ENCODE data around the gene P2RY8. TPM values are rescaled to one million over a fixed set of nuclear protein-coding genes. Genes with fewer than 3 reads are reported as not detected.

Gene P2RY8
- total RNA-seq, 2 experiments from 2014 or later, result 139 TPM

DNA sequence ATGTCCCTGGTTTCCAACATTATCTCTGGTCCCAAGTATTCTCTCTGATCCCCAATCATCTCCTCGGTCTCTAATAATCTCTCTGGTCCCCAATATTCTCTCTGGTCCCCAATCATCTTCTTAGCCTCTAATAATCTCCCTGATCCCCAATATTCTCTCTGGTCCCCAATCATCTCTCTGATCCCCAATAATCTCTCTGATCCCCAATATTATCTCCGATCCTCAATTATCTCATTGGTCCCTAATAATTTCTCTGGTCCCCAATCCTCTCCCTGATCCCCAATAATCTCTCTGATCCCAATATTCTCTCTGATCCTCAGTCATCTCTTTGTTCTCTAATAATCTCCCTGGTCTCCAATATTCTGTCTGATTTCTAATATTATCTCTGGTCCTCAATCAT, 16.6 kb downstream of the P2RY8 start:
- H3K27ac ChIP-seq (ENCODE audit: low read depth in 1 of 2, low read length in 2 of 2), result peak overlapping the region in 1 of 2 donors; percentile 14
- H3K36me3 ChIP-seq (ENCODE audit: insufficient read depth, low read length), result peaks cover 33% of the 10 kb centered on the region
- TF ChIP-seq, protein P1, sequence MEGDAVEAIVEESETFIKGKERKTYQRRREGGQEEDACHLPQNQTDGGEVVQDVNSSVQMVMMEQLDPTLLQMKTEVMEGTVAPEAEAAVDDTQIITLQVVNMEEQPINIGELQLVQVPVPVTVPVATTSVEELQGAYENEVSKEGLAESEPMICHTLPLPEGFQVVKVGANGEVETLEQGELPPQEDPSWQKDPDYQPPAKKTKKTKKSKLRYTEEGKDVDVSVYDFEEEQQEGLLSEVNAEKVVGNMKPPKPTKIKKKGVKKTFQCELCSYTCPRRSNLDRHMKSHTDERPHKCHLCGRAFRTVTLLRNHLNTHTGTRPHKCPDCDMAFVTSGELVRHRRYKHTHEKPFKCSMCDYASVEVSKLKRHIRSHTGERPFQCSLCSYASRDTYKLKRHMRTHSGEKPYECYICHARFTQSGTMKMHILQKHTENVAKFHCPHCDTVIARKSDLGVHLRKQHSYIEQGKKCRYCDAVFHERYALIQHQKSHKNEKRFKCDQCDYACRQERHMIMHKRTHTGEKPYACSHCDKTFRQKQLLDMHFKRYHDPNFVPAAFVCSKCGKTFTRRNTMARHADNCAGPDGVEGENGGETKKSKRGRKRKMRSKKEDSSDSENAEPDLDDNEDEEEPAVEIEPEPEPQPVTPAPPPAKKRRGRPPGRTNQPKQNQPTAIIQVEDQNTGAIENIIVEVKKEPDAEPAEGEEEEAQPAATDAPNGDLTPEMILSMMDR (IDR thresholded peaks at IDR 0.05), result no peak
- no peaks in the 10 kb centered on the region for H3K27me3 ChIP-seq (ENCODE audit: control insufficient read depth in 1 of 2, insufficient read depth in 2 of 2, low read length in 2 of 2)
- H3K4me1 ChIP-seq (ENCODE audit: insufficient read depth, low read length), result peaks cover 56% of the 10 kb centered on the region
- peak overlapping the region; percentile 40 for H3K4me3 Mint-ChIP-seq
- no peaks in the 10 kb centered on the region for H3K27me3 Mint-ChIP-seq
- peaks cover 64% of the 10 kb centered on the region for H3K36me3 Mint-ChIP-seq (ENCODE audit: low read depth)
- no peaks in the 10 kb centered on the region for H3K9me3 Mint-ChIP-seq
- CTCF ChIA-PET, result no interaction called here
- H3K4me1 Mint-ChIP-seq (ENCODE audit: low read depth), result peaks cover 60% of the 10 kb centered on the region
- no peaks in the 10 kb centered on the region for H3K9me3 ChIP-seq (ENCODE audit: control insufficient read depth in 1 of 2, insufficient read depth in 1 of 2, low read length in 2 of 2)
- DNase-seq (no peak), ATAC-seq (ENCODE audit: poor library complexity) (no peak)
- peak overlapping the region; percentile 83 for H3K27ac Mint-ChIP-seq
- no peak overlapping the region for H3K4me3 ChIP-seq (ENCODE audit: low read length)
- POLR2A ChIA-PET, result no interaction called here
- intact Hi-C loops (cut with DNase I, micrococcal nuclease), result no loop called here

DNA sequence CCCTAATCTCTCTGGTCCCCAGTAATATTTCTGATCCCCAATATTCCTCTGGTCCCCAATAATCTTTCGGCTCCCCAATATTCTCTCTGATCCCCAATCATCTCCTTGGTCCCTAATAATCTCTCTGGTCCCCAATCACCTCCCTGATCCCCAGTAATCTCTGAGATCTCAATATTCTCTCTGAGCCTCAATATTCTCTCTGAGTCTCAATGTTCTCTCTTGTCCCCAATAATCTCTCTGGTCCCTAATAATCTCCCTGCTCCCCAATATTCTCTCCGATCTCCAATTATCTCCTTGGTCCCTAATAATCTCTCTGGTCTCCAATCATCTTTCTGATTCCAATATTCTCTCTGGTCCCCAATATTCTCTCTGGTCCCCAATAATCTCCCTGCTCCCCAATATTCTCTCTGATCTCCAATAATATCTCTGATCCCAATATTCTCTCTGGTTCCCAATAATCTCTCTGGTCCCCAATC, 17.9 kb downstream of the P2RY8 start:
- TF ChIP-seq, protein P1 (IDR thresholded peaks at IDR 0.05), result no peak
- ChIA-PET POLR2A (no interaction called here), CTCF (no interaction called here)
- DNase-seq (no peak), ATAC-seq (ENCODE audit: poor library complexity) (no peak)
- Histone ChIP-seq H3K27ac (ENCODE audit: low read depth in 1 of 2, low read length in 2 of 2) (peak overlapping the region in 1 of 2 donors; percentile 6), H3K36me3 (ENCODE audit: insufficient read depth, low read length) (peaks cover 25% of the 10 kb centered on the region), H3K27me3 (ENCODE audit: control insufficient read depth in 1 of 2, insufficient read depth in 2 of 2, low read length in 2 of 2) (no peaks in the 10 kb centered on the region), H3K9me3 (ENCODE audit: control insufficient read depth in 1 of 2, insufficient read depth in 1 of 2, low read length in 2 of 2) (no peaks in the 10 kb centered on the region), H3K4me1 (ENCODE audit: insufficient read depth, low read length) (peaks cover 50% of the 10 kb centered on the region), H3K4me3 (ENCODE audit: low read length) (no peak overlapping the region)
- H3K36me3 Mint-ChIP-seq (ENCODE audit: low read depth), result peaks cover 72% of the 10 kb centered on the region
- H3K4me1 Mint-ChIP-seq (ENCODE audit: low read depth), result peaks cover 60% of the 10 kb centered on the region
- no peaks in the 10 kb centered on the region for H3K27me3 Mint-ChIP-seq
- intact Hi-C loops (cut with DNase I, micrococcal nuclease), result no loop called here
- H3K4me3 Mint-ChIP-seq, result peak overlapping the region; percentile 36
- peak overlapping the region; percentile 83 for H3K27ac Mint-ChIP-seq
- H3K9me3 Mint-ChIP-seq, result no peaks in the 10 kb centered on the region

DNA sequence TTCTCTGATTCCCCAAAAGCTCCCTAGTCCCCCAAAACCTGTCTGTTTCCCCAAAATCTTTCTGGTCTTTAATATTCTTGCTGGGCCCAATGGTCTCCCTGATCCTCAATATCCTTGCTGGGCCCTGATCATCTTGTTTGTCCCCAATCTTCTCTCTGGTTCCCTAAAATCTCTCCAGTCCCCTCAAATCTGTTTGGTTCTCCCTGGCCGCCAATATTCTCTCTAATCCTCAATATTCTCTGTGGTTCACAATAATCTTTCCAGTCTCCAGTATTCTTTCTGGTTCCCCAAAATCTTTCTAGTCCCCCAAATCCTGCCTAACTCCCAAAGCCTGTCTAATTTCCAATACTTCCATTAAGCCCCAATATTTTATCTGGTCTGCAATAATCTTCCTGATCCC, 18.5 kb downstream of the P2RY8 start:
- TF ChIP-seq, protein P1 (IDR thresholded peaks at IDR 0.05), result no peak
- intact Hi-C loops (cut with DNase I, micrococcal nuclease), result no loop called here
- Histone ChIP-seq H3K4me3 (ENCODE audit: low read length) (no peak overlapping the region), H3K9me3 (ENCODE audit: control insufficient read depth in 1 of 2, insufficient read depth in 1 of 2, low read length in 2 of 2) (peaks cover 2 to 3% of the 10 kb centered on the region in 2 experiments), H3K36me3 (ENCODE audit: insufficient read depth, low read length) (peaks cover 30% of the 10 kb centered on the region), H3K27ac (ENCODE audit: low read depth in 1 of 2, low read length in 2 of 2) (no peak overlapping the region), H3K4me1 (ENCODE audit: insufficient read depth, low read length) (peaks cover 45% of the 10 kb centered on the region), H3K27me3 (ENCODE audit: control insufficient read depth in 1 of 2, insufficient read depth in 2 of 2, low read length in 2 of 2) (no peaks in the 10 kb centered on the region)
- Mint-ChIP-seq H3K36me3 (ENCODE audit: low read depth) (peaks cover 77% of the 10 kb centered on the region), H3K9me3 (peaks cover 2% of the 10 kb centered on the region), H3K4me1 (ENCODE audit: low read depth) (peaks cover 60% of the 10 kb centered on the region), H3K27ac (peak overlapping the region; percentile 83), H3K4me3 (peak overlapping the region; percentile 27), H3K27me3 (no peaks in the 10 kb centered on the region)
- POLR2A ChIA-PET, result no interaction called here
- CTCF ChIA-PET, result no interaction called here
- no peak for ATAC-seq (ENCODE audit: poor library complexity)
- no peak for DNase-seq
